ENCODE results near the gene KIF4A. TPM values are rescaled to one million over a fixed set of nuclear protein-coding genes. Genes with fewer than 3 reads are reported as not detected.

The KIF4A gene
- total and polyA plus RNA-seq, 10 of the 15 experiments (the other 5 are each of a cell fraction or from before 2014, with no cell fraction given) = 10.8 to 28.8 (median 22.5) TPM

GRCh38 chrX:70433848-70434351, 144.0 kb downstream of the KIF4A start (continued):
- TF ChIP-seq ASH2L (IDR thresholded peaks at IDR 0.05; ENCODE audit: borderline replicate concordance, low read depth) = no peak
- TF ChIP-seq DPF2 (IDR thresholded peaks at IDR 0.05) = peak; percentile 18; the same call in 1 of the 2 replicates
- no peak for TF ChIP-seq EED (IDR thresholded peaks at IDR 0.05; ENCODE audit: low read depth)
- no peak for TF ChIP-seq BRCA1 (IDR thresholded peaks at IDR 0.05; ENCODE audit: low read depth, low read length)
- no peak for TF ChIP-seq HDAC6 (IDR thresholded peaks at IDR 0.05; ENCODE audit: unreplicated experiment)
- TF ChIP-seq CBX3 (IDR thresholded peaks at IDR 0.05; ENCODE audit: borderline replicate concordance, low read depth) = no peak
- TF ChIP-seq SREBF1 (IDR thresholded peaks at IDR 0.05; ENCODE audit: low read length) = no peak
- peak; percentile 11; the same call in 1 of the 2 replicates for TF ChIP-seq PAX5 (IDR thresholded peaks at IDR 0.05; ENCODE audit: borderline replicate concordance, low read depth, low read length)
- TF ChIP-seq NR2C1 (IDR thresholded peaks at IDR 0.05) = no peak
- TF ChIP-seq HSF1 (IDR thresholded peaks at IDR 0.05; ENCODE audit: low read depth, low read length) = no peak
- no peak for TF ChIP-seq POU2F2 (IDR thresholded peaks at IDR 0.05; ENCODE audit: borderline replicate concordance, low read depth, low read length)
- TF ChIP-seq HCFC1 (IDR thresholded peaks at IDR 0.05; ENCODE audit: low read length) = no peak
- no peak for TF ChIP-seq JUND (IDR thresholded peaks at IDR 0.05; ENCODE audit: low read depth, low read length)
- TF ChIP-seq ZBTB40 (IDR thresholded peaks at IDR 0.05; ENCODE audit: borderline replicate concordance) = no peak
- TF ChIP-seq NBN (IDR thresholded peaks at IDR 0.05) = 0 out of 2 replicates have a peak, but pooled peaks have one; percentile 41
- no peak for TF ChIP-seq SUPT20H (IDR thresholded peaks at IDR 0.05; ENCODE audit: borderline replicate concordance, control insufficient read depth, low read depth, low read length)
- no peak for TF ChIP-seq JUNB (IDR thresholded peaks at IDR 0.05)
- TF ChIP-seq NR2F1 (conservative IDR thresholded peaks at IDR 0.05) = no peak
- TF ChIP-seq E4F1 (IDR thresholded peaks at IDR 0.05; ENCODE audit: borderline replicate concordance, partially characterized antibody) = no peak
- no peak for TF ChIP-seq PKNOX1 (IDR thresholded peaks at IDR 0.05)
- no peak for TF ChIP-seq RELA (IDR thresholded peaks at IDR 0.05; ENCODE audit: borderline replicate concordance, partially characterized antibody)
- TF ChIP-seq MTA2 (IDR thresholded peaks at IDR 0.05; ENCODE audit: low read depth) = no peak
- no peak for TF ChIP-seq PAX8 (IDR thresholded peaks at IDR 0.05)
- TF ChIP-seq ZSCAN29 (IDR thresholded peaks at IDR 0.05) = no peak
- no peak for TF ChIP-seq ZNF24 (IDR thresholded peaks at IDR 0.05)

Data from GM12878 (cell line).